AG08395 (cell line): Measurements from ENCODE around the gene KNOP1.
"Not testable (repeated sequence)": the region's sequence is repeated elsewhere in the genome, so short reads cannot be mapped to it uniquely, and the experiment has no call there.

ENCODE experiments used
- DNase-seq: peaks from one replicate; pipeline ENCODE4 v3.0.0; 2012; ENCODE audit warnings: mixed read lengths, low spot score

KNOP1 gene

GRCh38 chr16:19743816-19744159 is 25.8 kb upstream of the KNOP1 start:
- no peak for DNase-seq

GRCh38 chr16:19741354-19741753 is 23.3 kb upstream of the KNOP1 start:
- DNase-seq, result no peak

GRCh38 chr16:19737306-19738038 is 19.4 kb upstream of the KNOP1 start:
- DNase-seq, result no peak

GRCh38 chr16:19735074-19735867 is 17.2 kb upstream of the KNOP1 start:
- no peak for DNase-seq

GRCh38 chr16:19733551-19733950 is 15.5 kb upstream of the KNOP1 start:
- DNase-seq, result no peak

- no peak for DNase-seq
Measured at GRCh38 chr16:19728636-19728965, 10.6 kb upstream of the KNOP1 start.

- no peak for DNase-seq
Measured at GRCh38 chr16:19722981-19723380, 5.0 kb upstream of the KNOP1 start.

- DNase-seq, result no peak
Measured at GRCh38 chr16:19722269-19722952, 4.4 kb upstream of the KNOP1 start.

GRCh38 chr16:19718624-19718965 is 568 bp upstream of the KNOP1 start:
- DNase-seq, result no peak

- DNase-seq, result no peak
Measured at GRCh38 chr16:19717314-19717713, 713 bp downstream of the KNOP1 start.

- not testable (repeated sequence) for DNase-seq
Measured at GRCh38 chr16:19716728-19717127, 1.3 kb downstream of the KNOP1 start.

GRCh38 chr16:19716183-19716582 is 1.8 kb downstream of the KNOP1 start:
- no peak for DNase-seq

- DNase-seq, result no peak
Measured at GRCh38 chr16:19715566-19715965, 2.5 kb downstream of the KNOP1 start.

- no peak for DNase-seq
Measured at GRCh38 chr16:19713697-19714096, 4.3 kb downstream of the KNOP1 start.

GRCh38 chr16:19712418-19713058 is 5.5 kb downstream of the KNOP1 start:
- DNase-seq, result no peak

GRCh38 chr16:19711643-19712042 is 6.4 kb downstream of the KNOP1 start:
- no peak for DNase-seq

- no peak for DNase-seq
Measured at GRCh38 chr16:19710991-19711545, 7.0 kb downstream of the KNOP1 start.

- DNase-seq, result no peak
Measured at GRCh38 chr16:19710191-19710908, 7.7 kb downstream of the KNOP1 start.

GRCh38 chr16:19709381-19710136 is 8.5 kb downstream of the KNOP1 start:
- no peak for DNase-seq

- DNase-seq, result no peak
Measured at GRCh38 chr16:19708296-19709205, 9.5 kb downstream of the KNOP1 start.
